IMR-90 (cell line): ENCODE measurements around the gene S100Z. TPM values are rescaled to one million over a fixed set of nuclear protein-coding genes. Genes with fewer than 3 reads are reported as not detected.

Experiments
- ATAC-seq: fragments of 200-7000 bp; cut with Tn5 transposase; 2 replicates; pipeline ENCODE4 v1.9.1; 2020; ENCODE audit warnings: low read depth, mild to moderate bottlenecking, moderate library complexity
- BruUV-seq: library from RNA; stranded (reverse); fragments of 400-500 nt; replicated peaks from 2 replicates; lab custom pipeline; 2021; lab: Mats Ljungman, UMichigan
- CTCF ChIA-PET: fragments of 300-600 bp; formaldehyde crosslinking; extraction: SDS; loops from one replicate; lab custom pipeline; 2021; ENCODE audit warnings: antibody characterized with exemption; lab: Yijun Ruan, JAX
- POLR2A ChIA-PET: fragments of 300-600 bp; sonication (Branson Sonifier 250); formaldehyde crosslinking; loops from one replicate; lab custom pipeline; 2022; ENCODE audit warnings: antibody characterized with exemption; ENCODE audit not compliant: unreplicated experiment; lab: Charles Lee
- DNase-seq: peaks from one replicate; pipeline ENCODE4 v3.0.0; 2013
- H2AFZ ChIP-seq: replicated peaks from 2 replicates; pipeline ENCODE3; 2013; ENCODE audit warnings: low read length, mild to moderate bottlenecking; ENCODE audit not compliant: poor library complexity
- H2AK5ac ChIP-seq: 2 replicates; pipeline ENCODE4 v1.6.1; 2013; ENCODE audit warnings: low read depth, low read length, inconsistent platforms
- H2AK9ac ChIP-seq: replicated peaks from 2 replicates; pipeline ENCODE3; 2013; ENCODE audit warnings: mild to moderate bottlenecking, low read depth, low read length, moderate library complexity; ENCODE audit not compliant: poor library complexity
- H2BK120ac ChIP-seq: 2 replicates; pipeline ENCODE4 v1.6.1; 2013; ENCODE audit warnings: low read depth, low read length, inconsistent platforms
- H2BK15ac ChIP-seq: 3 replicates; pipeline ENCODE4 v1.6.1; 2013; ENCODE audit warnings: low read depth, low read length, inconsistent platforms
- H2BK20ac ChIP-seq: 2 replicates; pipeline ENCODE4 v1.6.1; 2013; ENCODE audit warnings: low read depth, mild to moderate bottlenecking, inconsistent platforms, low read length, moderate library complexity
- H2BK5ac ChIP-seq: 2 replicates; pipeline ENCODE4 v1.6.1; 2013; ENCODE audit warnings: mild to moderate bottlenecking, low read depth, low read length, inconsistent platforms; ENCODE audit not compliant: poor library complexity, severe bottlenecking
- H3K14ac ChIP-seq: replicated peaks from 2 replicates; pipeline ENCODE4 v1.6.1; 2013; ENCODE audit warnings: low read depth, low read length, inconsistent platforms
- H3K18ac ChIP-seq: 2 replicates; pipeline ENCODE4 v1.6.1; 2013; ENCODE audit warnings: low read depth, low read length, control low read depth
- H3K23ac ChIP-seq: 2 replicates; pipeline ENCODE4 v1.6.1; 2013; ENCODE audit warnings: low read depth, low read length, inconsistent platforms
- H3K27ac ChIP-seq: 2 replicates; pipeline ENCODE4 v1.5.1; 2013; ENCODE audit warnings: mild to moderate bottlenecking, control low read depth, low read length; ENCODE audit not compliant: insufficient read depth
- H3K27me3 ChIP-seq: 2 replicates; pipeline ENCODE4 v1.6.1; 2013; ENCODE audit warnings: low read length; ENCODE audit not compliant: control insufficient read depth, insufficient read depth
- H3K36me3 ChIP-seq: 2 replicates; pipeline ENCODE4 v1.6.1; 2013; ENCODE audit warnings: low read length, mixed read lengths; ENCODE audit not compliant: control insufficient read depth, insufficient read depth
- H3K4ac ChIP-seq: 2 replicates; pipeline ENCODE4 v1.6.1; 2013; ENCODE audit warnings: low read depth, low read length, inconsistent platforms
- H3K4me1 ChIP-seq: 2 replicates; pipeline ENCODE4 v1.6.1; 2013; ENCODE audit warnings: low read length, mixed read lengths; ENCODE audit not compliant: control insufficient read depth, insufficient read depth
- H3K4me2 ChIP-seq: 2 replicates; pipeline ENCODE4 v1.6.1; 2013; ENCODE audit warnings: low read depth, mild to moderate bottlenecking, control low read depth, low read length, moderate library complexity
- H3K4me3 ChIP-seq: 2 replicates; pipeline ENCODE4 v1.5.1; 2013; ENCODE audit warnings: low read depth, mild to moderate bottlenecking, control low read depth, low read length, moderate library complexity; ENCODE audit not compliant: insufficient read depth
- H3K56ac ChIP-seq: 2 replicates; pipeline ENCODE4 v1.6.1; 2013; ENCODE audit warnings: low read length, inconsistent platforms; ENCODE audit not compliant: insufficient read depth; ENCODE audit errors: extremely low read depth
- H3K79me1 ChIP-seq, 2 experiments: 2 replicates each; pipeline ENCODE4 v1.6.1; 2013; ENCODE audit warnings: low read length in 2 of 2, inconsistent platforms in 1 of 2, low read depth in 1 of 2
- H3K9ac ChIP-seq: 2 replicates; pipeline ENCODE4 v1.6.1; 2013; ENCODE audit warnings: low read depth, low read length, control low read depth
- H3K9me1 ChIP-seq: 2 replicates; pipeline ENCODE4 v1.6.1; 2013; ENCODE audit warnings: low read length, inconsistent platforms; ENCODE audit not compliant: insufficient read depth
- H3K9me3 ChIP-seq: 2 replicates; pipeline ENCODE4 v1.6.1; 2013; ENCODE audit warnings: low read length; ENCODE audit not compliant: control insufficient read depth, insufficient read depth
- H4K20me1 ChIP-seq: 2 replicates; pipeline ENCODE4 v1.6.1; 2013; ENCODE audit warnings: low read length, inconsistent platforms; ENCODE audit not compliant: insufficient read depth
- H4K5ac ChIP-seq: 2 replicates; pipeline ENCODE4 v1.6.1; 2013; ENCODE audit warnings: mild to moderate bottlenecking, low read depth, low read length, control low read depth
- H4K8ac ChIP-seq, 2 experiments: 2 replicates each; pipeline ENCODE4 v1.6.1; 2013; ENCODE audit warnings: low read depth in 2 of 2, low read length in 2 of 2, control low read depth in 1 of 2, inconsistent platforms in 1 of 2
- H4K91ac ChIP-seq: 2 replicates; pipeline ENCODE4 v1.6.1; 2013; ENCODE audit warnings: low read depth, low read length, inconsistent platforms; ENCODE audit not compliant: insufficient read depth
- BHLHE40 ChIP-seq: fragments of 150-350 bp; IDR thresholded peaks from 2 replicates; pipeline ENCODE4 v1.6.1; 2016; ENCODE audit warnings: mild to moderate bottlenecking, low read depth, low read length
- CEBPB ChIP-seq: IDR thresholded peaks from 2 replicates; pipeline ENCODE4 v1.6.1; 2012; ENCODE audit warnings: low read depth, low read length, improper control_type of control experiment
- CHD1 ChIP-seq: IDR thresholded peaks from 2 replicates; pipeline ENCODE4 v1.6.1; 2012; ENCODE audit warnings: low read depth, low read length, improper control_type of control experiment
- CTCF ChIP-seq: conservative IDR thresholded peaks from 2 replicates; pipeline ENCODE4 v1.5.1; 2012; ENCODE audit warnings: mild to moderate bottlenecking, low read depth, low read length, improper control_type of control experiment
- FOS ChIP-seq: fragments of 150-350 bp; IDR thresholded peaks from 2 replicates; pipeline ENCODE4 v1.6.1; 2016; ENCODE audit warnings: low read depth, low read length
- MAFK ChIP-seq: IDR thresholded peaks from 2 replicates; pipeline ENCODE4 v1.6.1; 2012; ENCODE audit warnings: low read depth, low read length, improper control_type of control experiment
- MAZ ChIP-seq: IDR thresholded peaks from 2 replicates; pipeline ENCODE4 v1.6.1; 2012; ENCODE audit warnings: low read depth, mild to moderate bottlenecking, low read length, improper control_type of control experiment, moderate library complexity, borderline replicate concordance
- MXI1 ChIP-seq: IDR thresholded peaks from 2 replicates; pipeline ENCODE4 v1.6.1; 2012; ENCODE audit warnings: low read depth, mild to moderate bottlenecking, low read length, moderate library complexity, borderline replicate concordance
- NFE2L2 ChIP-seq: fragments of 150-350 bp; IDR thresholded peaks from 2 replicates; pipeline ENCODE4 v1.6.1; 2016; ENCODE audit warnings: low read depth, mild to moderate bottlenecking, low read length
- POLR2A ChIP-seq: IDR thresholded peaks from 2 replicates; pipeline ENCODE4 v1.6.1; 2012; ENCODE audit warnings: mild to moderate bottlenecking, low read depth, low read length
- RAD21 ChIP-seq: IDR thresholded peaks from 2 replicates; pipeline ENCODE4 v1.6.1; 2012; ENCODE audit warnings: low read length, improper control_type of control experiment
- RCOR1 ChIP-seq: IDR thresholded peaks from 2 replicates; pipeline ENCODE4 v1.6.1; 2012; ENCODE audit warnings: mild to moderate bottlenecking, low read length, improper control_type of control experiment; ENCODE audit not compliant: insufficient replicate concordance
- RFX5 ChIP-seq: IDR thresholded peaks from 2 replicates; pipeline ENCODE4 v1.8.0; 2012; ENCODE audit warnings: low read depth, mild to moderate bottlenecking, low read length, moderate library complexity
- SMC3 ChIP-seq: fragments of 150-350 bp; IDR thresholded peaks from 2 replicates; pipeline ENCODE4 v1.6.1; 2016; ENCODE audit warnings: low read depth, mild to moderate bottlenecking, antibody characterized with exemption, low read length, moderate library complexity
- USF2 ChIP-seq: fragments of 150-350 bp; IDR thresholded peaks from 2 replicates; pipeline ENCODE4 v1.6.1; 2017; ENCODE audit warnings: mild to moderate bottlenecking, antibody characterized with exemption, low read length, low read depth
- WGBS, 2 experiments: methylation state at CpG; one replicate each; pipeline versions ENCODE4 v1.1.5 to v1.1.7; 2013; ENCODE audit warnings: missing lambda C conversion rate in 2 of 2; ENCODE audit not compliant: insufficient read length in 1 of 2; ENCODE audit errors: extremely low coverage in 2 of 2; 5-methylcytosine and 5-hydroxymethylcytosine counted together
- dilution Hi-C: fragments of 300-500 bp; cut with HindIII; formaldehyde crosslinking; loops from one replicate; pipeline ENCODE4 v1.14.3; 2018; ENCODE audit warnings: low sequenced_read_pairs; ENCODE audit not compliant: unreplicated experiment
- in situ Hi-C: fragments of 300-500 bp; cut with MboI; formaldehyde crosslinking; loops from 3 replicates; pipeline ENCODE4 v1.14.3; 2019; ENCODE audit warnings: low sequenced_read_pairs, inconsistent platforms, mixed read lengths
- intact Hi-C: fragments of 100-400 bp; cut with micrococcal nuclease; formaldehyde crosslinking; loops from 2 replicates; pipeline ENCODE4 v1.10.0; 2022
- polyA plus RNA-seq, 3 experiments: library from polyadenylated mRNA; depleted of rRNA; stranded (reverse); fragments of >200 nt; gene quantifications; 2 replicates each; pipeline ENCODE4 v1.2.3, GENCODE V29; 2012; ENCODE audit warnings: low replicate concordance in 1 of 3
- total RNA-seq: library from RNA; depleted of rRNA; stranded (reverse); fragments of >200 nt; gene quantifications from 2 replicates; pipeline ENCODE4 v1.2.3, GENCODE V29; 2012

The S100Z gene
- total and polyA plus RNA-seq, 2 of the 4 experiments (the other 2 are of a cell fraction), result not detected

- intact Hi-C loops (loop anchor here (1.0 kb wide), 1 partner anchor 12 kb away; no protein-coding TSS in a partner anchor), in situ Hi-C loops (no loop called here), dilution Hi-C loops (no loop called here)
- Histone ChIP-seq H3K4me2 (peak overlapping the region; percentile 47), H3K79me1 (no peaks in the 10 kb centered on the region), H3K4me1 (peaks cover 17% of the 10 kb centered on the region), H3K56ac (peak overlapping the region; percentile 16; the same call in 1 of the 2 replicates), H4K91ac (peak overlapping the region; percentile 26; the same call in 1 of the 2 replicates), H3K36me3 (no peaks in the 10 kb centered on the region), H3K4me3 (no peak overlapping the region), H2AK5ac (no peak overlapping the region; the same call in 1 of the 2 replicates), H2BK120ac (peak overlapping the region; percentile 62), H2AK9ac (no peak overlapping the region), H2AFZ (no peak overlapping the region), H3K9ac (0 out of 2 replicates have a peak overlapping the region, but pooled peaks have one; percentile 8), H2BK20ac (peak overlapping the region; percentile 63; the same call in 1 of the 2 replicates), H3K4ac (peak overlapping the region; percentile 56; the same call in 1 of the 2 replicates), H4K20me1 (peaks cover 3% of the 10 kb centered on the region; the same call in 1 of the 2 replicates), H2BK15ac (0 out of 3 replicates have a peak overlapping the region, but pooled peaks have one; percentile 29), H3K23ac (no peak overlapping the region), H4K8ac (peak overlapping the region; percentile 1 to 41; a peak in 2 of 4 replicates), H3K27me3 (no peaks in the 10 kb centered on the region), H3K9me3 (no peaks in the 10 kb centered on the region), H3K14ac (no peak overlapping the region), H4K5ac (no peak overlapping the region; the same call in 1 of the 2 replicates), H3K9me1 (peaks cover 4% of the 10 kb centered on the region; the same call in 1 of the 2 replicates), H3K27ac (peak overlapping the region; percentile 83), H3K18ac (peak overlapping the region; percentile 90), H2BK5ac (peak overlapping the region; percentile 65)
- ChIA-PET CTCF (interaction anchor here (0.6 to 2.0 kb wide), 5 partner anchors 11 to 204 kb away, joined by 3 to 5 read pairs (median 4); no protein-coding TSS in a partner anchor), POLR2A (no interaction called here)
- BruUV-seq, result no TSS peak
- DNase-seq, result peak; percentile 100
- ATAC-seq, result peak; percentile 84
- no CpG with 5 or more reads among the region's 7 CpGs for WGBS, 2 experiments
- TF ChIP-seq MXI1, result no peak
- no peak for TF ChIP-seq USF2
- peak; percentile 50; the same call in 1 of the 2 replicates for TF ChIP-seq MAZ
- peak; percentile 38 for TF ChIP-seq RCOR1
- TF ChIP-seq RFX5, result no peak
- TF ChIP-seq CHD1, result 0 out of 2 replicates have a peak, but pooled peaks have one; percentile 85
- TF ChIP-seq NFE2L2, result peak; percentile 38
- no peak for TF ChIP-seq CTCF
- peak; percentile 34 for TF ChIP-seq RAD21
- TF ChIP-seq SMC3, result no peak
- peak; percentile 98 for TF ChIP-seq FOS
- peak; percentile 83 for TF ChIP-seq POLR2A
- peak; percentile 58 for TF ChIP-seq BHLHE40
- peak; percentile 91 for TF ChIP-seq CEBPB
- peak; percentile 87 for TF ChIP-seq MAFK
These were observed 43.9 kb upstream of the S100Z start for GRCh38 chr5:76805821-76806505.
